ENCODE data around the gene ZNF274. TPM values are rescaled to one million over a fixed set of nuclear protein-coding genes. Genes with fewer than 3 reads are reported as not detected.
A peak's percentile ranks its signal among the peaks of the same experiment; 100 is the strongest.

The ZNF274 gene
- total and polyA plus RNA-seq, 12 donors = 13.8 to 27.6 (median 22.9) TPM

- no peak overlapping the region for H3K4me3 ChIP-seq
- no peaks in the 10 kb centered on the region for H3K27me3 ChIP-seq
- no peaks in the 10 kb centered on the region for H3K4me1 ChIP-seq
- ATAC-seq (no peak), DNase-seq (no peak)
- peaks cover 11 to 99% (median 50%) of the 10 kb centered on the region in 11 donors for H3K9me3 ChIP-seq
- intact Hi-C loops (cut with DNase I) = no loop called here
- WGBS, 2 donors = 45 to 46% methylated on average over 9 of the region's 9 CpGs
- TF ChIP-seq CTCF (IDR thresholded peaks at IDR 0.05) = peak in 5 of 9 donors; percentile 17 to 36 (median 20)
- H3K27ac ChIP-seq = no peak overlapping the region
- H3K36me3 ChIP-seq = peaks cover 0 to 10% (median 2%) of the 10 kb centered on the region in 9 donors
Measured at GRCh38 chr19:58218899-58219298, 36.0 kb downstream of the ZNF274 start.

DNA sequence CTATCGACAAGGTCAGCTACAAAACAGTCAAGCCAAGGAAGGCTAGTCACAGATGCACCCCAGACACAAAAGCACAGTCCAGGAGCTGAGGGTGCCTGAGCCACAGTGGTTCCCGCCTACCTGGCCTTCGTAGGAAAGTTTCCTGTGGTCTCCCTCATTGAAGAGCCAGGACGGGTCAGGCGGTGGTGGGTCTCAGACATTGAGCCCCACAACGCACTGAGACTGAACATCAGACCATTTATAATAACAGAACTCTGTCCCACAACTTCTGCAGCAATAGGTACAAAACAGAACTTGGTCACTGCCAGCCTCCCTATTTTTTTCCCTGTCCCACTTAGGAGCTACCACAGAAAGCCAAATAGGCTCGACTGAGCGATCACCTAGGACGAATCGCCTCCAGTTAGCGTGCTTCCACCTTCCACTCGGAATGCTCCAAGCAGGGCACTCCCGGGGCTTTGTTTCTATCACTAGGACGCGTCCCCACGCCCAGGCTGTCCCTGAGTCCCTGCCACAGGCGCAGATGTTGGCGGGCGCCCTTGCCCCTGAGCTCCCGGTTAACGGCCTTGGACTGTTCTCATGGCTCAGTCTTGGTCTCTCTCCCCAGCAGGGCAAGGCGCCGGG lies 45.2 kb downstream of the ZNF274 start:
- no peak for TF ChIP-seq CTCF (IDR thresholded peaks at IDR 0.05)
- H3K9me3 ChIP-seq = peaks cover 0 to 80% (median 18%) of the 10 kb centered on the region in 11 donors
- DNase-seq (no peak), ATAC-seq (peak in 6 of 8 donors; percentile 10 to 76 (median 60))
- H3K27me3 ChIP-seq = no peaks in the 10 kb centered on the region
- 5 to 6% methylated on average over 23 of the region's 23 CpGs for WGBS, 2 donors
- peak overlapping the region; percentile 60 to 94 (median 82) for H3K4me3 ChIP-seq
- H3K36me3 ChIP-seq = peaks cover 0 to 36% (median 35%) of the 10 kb centered on the region in 9 donors
- peaks cover 5 to 23% (median 17%) of the 10 kb centered on the region in 9 donors for H3K4me1 ChIP-seq
- intact Hi-C loops (cut with DNase I) = loop anchor here in 2 of 10 donors (2.0 to 5.0 kb wide), 3 partner anchors 45 to 77 kb away; partner anchors contain the start of genes ERVK3-1 (in 1 of the 2), ZNF274 (in 1 of the 2) and ZNF8 (in 1 of the 2)
- H3K27ac ChIP-seq = peak overlapping the region; percentile 42 to 95 (median 88)

DNA sequence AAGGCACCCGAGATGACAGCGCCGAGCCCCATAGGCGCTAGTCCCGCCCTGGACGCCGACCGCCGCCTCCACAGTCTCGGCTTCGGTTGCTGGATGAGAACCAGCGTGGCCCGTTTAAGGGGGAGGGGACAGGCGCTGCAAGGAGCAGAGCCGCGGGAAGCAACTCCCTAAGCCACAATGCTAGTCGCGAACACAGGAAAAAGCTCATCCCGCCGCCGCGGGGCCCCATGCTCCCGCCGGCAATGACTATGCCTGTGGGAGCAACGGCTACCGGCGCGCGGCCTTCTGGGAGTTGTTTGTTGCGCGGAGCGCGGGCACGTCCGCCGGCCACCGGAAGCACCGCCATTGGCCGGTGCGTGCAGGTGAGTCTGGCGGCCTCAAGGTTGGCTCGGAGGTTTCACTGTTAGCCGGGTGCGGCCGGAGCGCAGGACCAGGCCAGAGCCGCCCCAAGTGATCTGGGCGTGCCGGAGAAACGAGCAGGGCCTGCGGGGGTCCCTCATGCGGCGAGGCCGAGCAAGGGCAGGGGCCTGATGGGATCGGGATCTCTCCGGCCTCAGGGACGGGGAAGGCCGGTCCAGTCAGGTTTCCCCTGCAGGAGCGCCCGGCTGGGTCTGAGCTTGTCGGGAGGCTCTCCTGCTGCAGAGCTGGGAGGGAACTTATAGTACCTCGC lies 45.9 kb downstream of the ZNF274 start, which contains the start of gene ZNF544:
TSS of gene ZNF544 (plus strand) at position 330 of the 670 bp plus-strand sequence. CDS start 15,110 bp downstream, outside the sequence.
- intact Hi-C loops (cut with DNase I) = loop anchor here in 2 of 10 donors (2.0 to 5.0 kb wide), 3 partner anchors 46 to 76 kb away; partner anchors contain the start of genes ERVK3-1 (in 1 of the 2), ZNF274 (in 1 of the 2) and ZNF8 (in 1 of the 2)
- WGBS, 2 donors = 1% methylated on average over 62 of the region's 62 CpGs
- no peaks in the 10 kb centered on the region for H3K27me3 ChIP-seq

More for the DNA sequence above, 45.9 kb downstream of the ZNF274 start, which contains the start of gene ZNF544:
- peaks cover 0 to 80% (median 24%) of the 10 kb centered on the region in 11 donors for H3K9me3 ChIP-seq
- H3K27ac ChIP-seq = peak within 1 kb of the TSS; percentile 42 to 95 (median 88)
- H3K4me1 ChIP-seq = peaks cover 5 to 23% (median 17%) of the 10 kb centered on the region in 9 donors
- TF ChIP-seq CTCF (IDR thresholded peaks at IDR 0.05) = peak in 1 of 9 donors; percentile 25
- peaks cover 0 to 42% (median 42%) of the 10 kb centered on the region in 9 donors for H3K36me3 ChIP-seq
- DNase-seq (peak; percentile 75 to 80), ATAC-seq (peak; percentile 95 to 99 (median 97))
- peak within 1 kb of the TSS; percentile 60 to 94 (median 82) for H3K4me3 ChIP-seq

Measured in heart right ventricle (tissue), 16 donors.